Mesenchymal stem cell (in vitro differentiated cells and primary cell): ENCODE data around the gene HCN1.

Experiments used
- DNase-seq: peaks from one replicate; pipeline ENCODE4 v3.0.0-alpha.2; 2013
- H2AFZ ChIP-seq: one replicate; pipeline ENCODE4 v1.6.1; 2013; ENCODE audit warnings: low read depth, mild to moderate bottlenecking, control low read depth, inconsistent platforms, low read length, moderate library complexity
- H2AK5ac ChIP-seq: 2 replicates; pipeline ENCODE4 v1.6.1; 2013; ENCODE audit warnings: low read length, moderate library complexity, mild to moderate bottlenecking, inconsistent platforms; ENCODE audit not compliant: severe bottlenecking
- H2BK120ac ChIP-seq: one replicate; pipeline ENCODE4 v1.6.1; 2013; ENCODE audit warnings: low read depth, mild to moderate bottlenecking, inconsistent platforms, low read length, moderate library complexity
- H2BK12ac ChIP-seq, 2 experiments: one replicate each; pipeline ENCODE4 v1.6.1; 2013; ENCODE audit warnings: inconsistent platforms in 2 of 2, low read length in 2 of 2, mild to moderate bottlenecking in 2 of 2, moderate library complexity in 2 of 2, control low read depth in 1 of 2
- H2BK15ac ChIP-seq: one replicate; pipeline ENCODE4 v1.6.1; 2013; ENCODE audit warnings: mild to moderate bottlenecking, low read depth, inconsistent platforms; ENCODE audit not compliant: poor library complexity, severe bottlenecking
- H2BK5ac ChIP-seq: 2 replicates; pipeline ENCODE4 v1.6.1; 2013; ENCODE audit warnings: low read depth, mild to moderate bottlenecking, low read length, control low read depth, inconsistent platforms; ENCODE audit not compliant: poor library complexity, severe bottlenecking
- H3K14ac ChIP-seq, 2 experiments: one replicate each; pipeline ENCODE4 v1.6.1; 2013; ENCODE audit warnings: inconsistent platforms in 2 of 2, low read length in 2 of 2, control low read depth in 1 of 2, mild to moderate bottlenecking in 1 of 2, moderate library complexity in 1 of 2
- H3K18ac ChIP-seq, 2 experiments: one replicate each; pipeline ENCODE4 v1.6.1; 2013; ENCODE audit warnings: inconsistent platforms in 2 of 2, low read length in 2 of 2, control low read depth in 1 of 2, low read depth in 1 of 2, mild to moderate bottlenecking in 1 of 2
- H3K23ac ChIP-seq, 2 experiments: one replicate each; pipeline ENCODE4 v1.6.1; 2013; ENCODE audit warnings: inconsistent platforms in 2 of 2, low read length in 2 of 2, mild to moderate bottlenecking in 2 of 2, moderate library complexity in 2 of 2, control low read depth in 1 of 2
- H3K27ac ChIP-seq: 2 replicates; pipeline ENCODE4 v1.5.1; 2013; ENCODE audit warnings: mild to moderate bottlenecking, moderate library complexity, low read length, control low read depth, inconsistent platforms; ENCODE audit not compliant: poor library complexity, severe bottlenecking
- H3K27me3 ChIP-seq, 2 experiments: 2 replicates each; pipeline versions ENCODE4 v1.6.1 to v1.7.0; 2013; ENCODE audit warnings: low read length in 2 of 2, mild to moderate bottlenecking in 2 of 2, moderate library complexity in 2 of 2, control low read depth in 1 of 2, inconsistent platforms in 1 of 2; ENCODE audit not compliant: control insufficient read depth in 1 of 2, insufficient read depth in 1 of 2
- H3K36me3 ChIP-seq, 2 experiments: 2 replicates each; pipeline versions ENCODE4 v1.6.1 to v1.7.0; 2013; ENCODE audit warnings: low read length in 2 of 2, control low read depth in 1 of 2, inconsistent platforms in 1 of 2, low read depth in 1 of 2, mild to moderate bottlenecking in 1 of 2; ENCODE audit not compliant: insufficient read depth in 2 of 2, control insufficient read depth in 1 of 2
- H3K4ac ChIP-seq, 2 experiments: one replicate each; pipeline ENCODE4 v1.6.1; 2013; ENCODE audit warnings: inconsistent platforms in 2 of 2, low read length in 2 of 2, mild to moderate bottlenecking in 2 of 2, moderate library complexity in 2 of 2, control low read depth in 1 of 2, low read depth in 1 of 2
- H3K4me1 ChIP-seq: 2 replicates; pipeline ENCODE4 v1.6.1; 2013; ENCODE audit warnings: low read depth, low read length, control low read depth; ENCODE audit not compliant: control insufficient read depth, insufficient read depth
- H3K4me2 ChIP-seq: 2 replicates; pipeline ENCODE4 v1.6.1; 2013; ENCODE audit warnings: low read length, mild to moderate bottlenecking, inconsistent platforms; ENCODE audit not compliant: poor library complexity, severe bottlenecking
- H3K4me3 ChIP-seq, 2 experiments: 2 replicates each; pipeline versions ENCODE4 v1.5.1 to v1.7.0; 2013; ENCODE audit warnings: low read length in 2 of 2, mild to moderate bottlenecking in 2 of 2, control low read depth in 1 of 2, low read depth in 1 of 2; ENCODE audit not compliant: insufficient read depth in 1 of 2
- H3K79me1 ChIP-seq: replicated peaks from 2 replicates; pipeline ENCODE4 v1.6.1; 2013; ENCODE audit warnings: mild to moderate bottlenecking, control low read depth, low read length, inconsistent platforms; ENCODE audit not compliant: poor library complexity, severe bottlenecking
- H3K9ac ChIP-seq: 2 replicates; pipeline ENCODE4 v1.7.0; 2013; ENCODE audit warnings: mild to moderate bottlenecking, low read length, moderate library complexity
- H3K9me3 ChIP-seq: 2 replicates; pipeline ENCODE4 v1.7.0; 2013; ENCODE audit warnings: mild to moderate bottlenecking, low read length; ENCODE audit not compliant: control insufficient read depth
- H4K8ac ChIP-seq: one replicate; pipeline ENCODE4 v1.6.1; 2013; ENCODE audit warnings: inconsistent platforms, mild to moderate bottlenecking, low read length, moderate library complexity
- H4K91ac ChIP-seq: one replicate; pipeline ENCODE4 v1.6.1; 2013; ENCODE audit warnings: mild to moderate bottlenecking, low read length, inconsistent platforms
- WGBS: methylation state at CpG from one replicate; pipeline ENCODE4 v1.1.7; 2013; ENCODE audit warnings: mixed read lengths; 5-methylcytosine and 5-hydroxymethylcytosine counted together

HCN1 gene

DNA sequence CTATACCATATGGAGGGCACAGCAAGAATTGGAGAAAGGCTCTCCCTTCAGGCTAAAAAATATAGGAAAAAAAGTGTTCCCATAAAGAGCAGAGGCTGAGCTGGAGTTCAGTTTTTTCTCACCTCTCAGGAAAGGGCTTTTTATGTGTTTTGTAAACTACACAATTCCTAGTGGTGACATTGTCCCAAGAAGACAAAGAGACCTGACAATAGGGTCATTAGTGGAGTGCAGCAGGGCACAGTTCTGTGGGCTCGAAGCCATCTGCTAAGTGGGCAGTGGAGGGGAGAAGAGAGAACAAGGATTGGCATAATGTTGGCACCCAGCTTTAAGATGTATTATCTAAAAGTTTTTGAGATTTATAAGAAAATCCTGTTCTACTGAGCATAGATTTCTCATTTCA lies 162.5 kb downstream of the HCN1 start:
- Histone ChIP-seq H3K4me1 (no peaks in the 10 kb centered on the region), H2AFZ (no peak overlapping the region), H2AK5ac (no peak overlapping the region), H3K23ac (no peak overlapping the region), H3K4me3 (no peak overlapping the region), H2BK120ac (no peak overlapping the region), H3K9ac (no peak overlapping the region), H3K4ac (no peak overlapping the region), H2BK12ac (no peak overlapping the region), H2BK15ac (no peak overlapping the region), H3K36me3 (no peaks in the 10 kb centered on the region), H4K91ac (no peak overlapping the region), H3K9me3 (no peaks in the 10 kb centered on the region), H3K27me3 (no peaks in the 10 kb centered on the region), H3K14ac (no peak overlapping the region), H3K18ac (no peak overlapping the region), H3K4me2 (no peak overlapping the region), H2BK5ac (no peak overlapping the region), H4K8ac (no peak overlapping the region), H3K79me1 (no peaks in the 10 kb centered on the region), H3K27ac (no peak overlapping the region)
- WGBS = 64% methylated on average over 1 of the region's 1 CpG
- DNase-seq = no peak

DNA sequence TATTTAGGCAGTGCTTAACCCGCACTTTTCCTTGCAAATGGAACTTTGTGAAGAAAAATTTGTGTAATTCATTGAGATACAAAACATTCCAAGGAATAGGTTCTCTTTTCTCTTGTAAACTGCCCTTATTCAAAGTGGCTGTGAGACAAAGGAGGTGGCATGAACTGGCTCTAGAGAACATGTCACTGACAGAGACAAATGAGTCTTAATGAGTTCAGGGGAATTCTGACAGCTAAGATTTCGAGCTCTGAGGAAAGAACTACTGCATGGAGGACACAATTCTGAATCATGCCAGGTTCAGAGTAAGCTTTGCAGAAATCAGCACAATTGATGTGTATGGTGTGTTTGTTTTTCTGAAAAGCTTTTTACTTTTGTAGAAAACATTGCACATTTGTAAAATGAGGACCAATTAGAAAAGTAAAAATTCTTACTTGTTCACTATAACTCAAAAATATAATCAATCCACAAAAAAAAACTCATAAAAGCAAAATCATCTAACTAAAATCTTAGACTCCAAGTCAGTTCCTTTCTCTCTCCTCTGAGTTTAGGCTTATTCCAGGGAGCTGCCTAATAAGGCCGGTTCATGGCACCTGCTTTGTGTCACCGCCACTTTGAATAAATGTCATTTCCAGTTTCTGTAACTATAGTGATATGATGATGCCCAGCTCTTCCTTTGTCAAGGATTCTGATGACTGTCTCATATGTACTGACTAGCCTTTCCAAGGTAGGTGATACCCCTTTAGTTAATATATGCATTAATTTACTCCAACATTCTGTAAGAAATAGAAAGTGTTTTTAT lies 163.2 kb downstream of the HCN1 start:
- H3K36me3 ChIP-seq = no peaks in the 10 kb centered on the region
- H2BK12ac ChIP-seq = no peak overlapping the region
- no peak overlapping the region for H3K18ac ChIP-seq
- DNase-seq = no peak
- no peak overlapping the region for H3K23ac ChIP-seq
- H2BK5ac ChIP-seq = no peak overlapping the region
- H2BK120ac ChIP-seq = no peak overlapping the region
- no peaks in the 10 kb centered on the region for H3K4me1 ChIP-seq
- H3K4me3 ChIP-seq = no peak overlapping the region
- 70% methylated on average over 2 of the region's 4 CpGs for WGBS
- no peaks in the 10 kb centered on the region for H3K27me3 ChIP-seq
- H4K8ac ChIP-seq = no peak overlapping the region
- no peak overlapping the region for H3K27ac ChIP-seq
- H3K14ac ChIP-seq = no peak overlapping the region
- no peaks in the 10 kb centered on the region for H3K79me1 ChIP-seq
- H2AK5ac ChIP-seq = no peak overlapping the region
- no peak overlapping the region for H4K91ac ChIP-seq
- H3K9me3 ChIP-seq = no peaks in the 10 kb centered on the region
- H3K4me2 ChIP-seq = no peak overlapping the region
- no peak overlapping the region for H2BK15ac ChIP-seq
- H2AFZ ChIP-seq = no peak overlapping the region
- H3K9ac ChIP-seq = no peak overlapping the region
- no peak overlapping the region for H3K4ac ChIP-seq

DNA sequence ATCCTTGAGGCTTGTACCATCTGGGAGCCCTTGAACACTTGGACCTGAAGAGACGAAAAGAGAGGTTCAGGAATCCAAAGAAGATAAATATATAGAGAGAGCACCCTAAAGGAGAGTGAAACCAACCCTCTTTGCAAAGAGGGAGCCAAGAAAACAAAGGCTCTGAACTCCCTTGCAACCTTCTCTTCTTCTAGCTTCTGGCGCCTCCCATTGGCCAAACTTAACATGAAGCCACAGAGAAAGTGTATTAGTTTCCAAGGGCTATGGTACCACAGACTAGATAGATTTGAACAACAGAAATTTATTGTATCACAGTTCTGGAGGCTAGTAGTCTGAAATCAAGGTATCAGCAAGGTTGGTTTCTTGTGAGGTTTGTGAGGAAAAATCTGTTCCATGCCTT lies 175.1 kb downstream of the HCN1 start:
- H3K27me3 ChIP-seq = no peaks in the 10 kb centered on the region
- no peaks in the 10 kb centered on the region for H3K36me3 ChIP-seq
- no peaks in the 10 kb centered on the region for H3K9me3 ChIP-seq
- H4K91ac ChIP-seq = no peak overlapping the region
- H3K23ac ChIP-seq = no peak overlapping the region
- H2BK12ac ChIP-seq = no peak overlapping the region
- 29% methylated on average over 2 of the region's 2 CpGs for WGBS
- H3K27ac ChIP-seq = no peak overlapping the region
- H3K4me2 ChIP-seq = no peak overlapping the region
- DNase-seq = peak; percentile 80
- peak overlapping the region in 1 of 2 experiments; percentile 60 for H3K4me3 ChIP-seq
- no peaks in the 10 kb centered on the region for H3K4me1 ChIP-seq
- no peak overlapping the region for H2AK5ac ChIP-seq
- H2BK5ac ChIP-seq = no peak overlapping the region
- no peak overlapping the region for H2BK120ac ChIP-seq
- no peak overlapping the region for H2BK15ac ChIP-seq
- peak overlapping the region; percentile 49 for H3K9ac ChIP-seq
- no peak overlapping the region for H2AFZ ChIP-seq
- H3K4ac ChIP-seq = no peak overlapping the region
- no peaks in the 10 kb centered on the region for H3K79me1 ChIP-seq
- H3K14ac ChIP-seq = no peak overlapping the region
- H4K8ac ChIP-seq = no peak overlapping the region
- no peak overlapping the region for H3K18ac ChIP-seq

DNA sequence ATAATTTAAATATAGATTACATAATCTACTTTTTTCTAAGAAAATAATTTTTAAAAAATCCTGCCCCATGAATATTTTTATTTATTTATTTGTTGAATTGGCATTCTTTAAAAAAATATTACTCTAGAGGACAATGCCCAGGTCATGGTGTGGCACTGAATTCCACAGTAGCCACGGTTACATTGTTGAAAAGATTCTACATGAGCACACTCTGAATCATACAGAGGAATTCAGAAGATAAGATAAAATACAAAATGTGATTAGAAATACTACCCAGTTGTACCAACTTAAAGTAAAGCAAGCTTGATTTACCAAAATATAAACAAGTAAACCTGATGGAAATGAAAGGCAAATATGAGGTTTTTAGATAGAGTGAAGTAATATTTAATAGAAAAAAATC lies 183.7 kb downstream of the HCN1 start:
- Histone ChIP-seq H4K8ac (no peak overlapping the region), H3K4me1 (no peaks in the 10 kb centered on the region), H2BK15ac (no peak overlapping the region), H3K14ac (no peak overlapping the region), H3K4ac (no peak overlapping the region), H3K23ac (no peak overlapping the region), H3K4me2 (no peak overlapping the region), H3K36me3 (no peaks in the 10 kb centered on the region), H3K9ac (no peak overlapping the region), H3K27me3 (no peaks in the 10 kb centered on the region), H2BK5ac (no peak overlapping the region), H3K27ac (no peak overlapping the region), H2AK5ac (no peak overlapping the region), H2BK12ac (no peak overlapping the region), H2AFZ (no peak overlapping the region), H3K4me3 (no peak overlapping the region), H2BK120ac (no peak overlapping the region), H3K79me1 (no peaks in the 10 kb centered on the region), H3K9me3 (no peaks in the 10 kb centered on the region), H4K91ac (no peak overlapping the region), H3K18ac (no peak overlapping the region)
- no peak for DNase-seq
- WGBS = no CpG with 5 or more reads among the region's 1 CpG
